Glutamatergic neuron (in vitro differentiated cells): ENCODE measurements around the gene BCAS2. TPM values are rescaled to one million over a fixed set of nuclear protein-coding genes. Genes with fewer than 3 reads are reported as not detected.

Experiments used
- DNase-seq: peaks from one replicate; pipeline ENCODE4 v3.0.0; 2022
- H3K27ac Mint-ChIP-seq: one replicate; pipeline ENCODE4 v1.8.0; 2020; ENCODE audit warnings: mild to moderate bottlenecking, mixed read lengths, inconsistent platforms; ENCODE audit not compliant: unreplicated experiment
- H3K27me3 Mint-ChIP-seq: one replicate; pipeline ENCODE4 v1.8.0; 2020; ENCODE audit warnings: mild to moderate bottlenecking, moderate library complexity, mixed read lengths, inconsistent platforms; ENCODE audit not compliant: unreplicated experiment
- H3K36me3 Mint-ChIP-seq: one replicate; pipeline ENCODE4 v1.8.0; 2020; ENCODE audit warnings: mild to moderate bottlenecking, mixed read lengths, inconsistent platforms; ENCODE audit not compliant: unreplicated experiment
- H3K4me1 Mint-ChIP-seq: one replicate; pipeline ENCODE4 v1.8.0; 2020; ENCODE audit warnings: mild to moderate bottlenecking, low read depth, mixed read lengths, inconsistent platforms; ENCODE audit not compliant: unreplicated experiment
- H3K4me3 Mint-ChIP-seq: one replicate; pipeline ENCODE4 v1.8.0; 2020; ENCODE audit warnings: mild to moderate bottlenecking, mixed read lengths, inconsistent platforms; ENCODE audit not compliant: unreplicated experiment
- H3K9me3 Mint-ChIP-seq: one replicate; pipeline ENCODE4 v1.8.0; 2020; ENCODE audit warnings: mild to moderate bottlenecking, moderate library complexity, mixed read lengths, inconsistent platforms; ENCODE audit not compliant: unreplicated experiment
- CTCF ChIP-seq: fragments of 200-600 bp; sonication (generic); IDR thresholded peaks from one replicate; pipeline ENCODE4 v1.5.0; 2021; ENCODE audit not compliant: partially characterized antibody, unreplicated experiment
- total RNA-seq: library from RNA; stranded (reverse); fragmentation: NEBNext Ultra II Directional; extraction: Animal tissue kit (Norgen Biotek cat#: 25700); gene quantifications from one replicate; pipeline ENCODE4 v1.2.1, GENCODE V29; 2021; ENCODE audit not compliant: unreplicated experiment

The BCAS2 gene
- total RNA-seq, 1 donor from 2014 or later, result 52.4 TPM

GRCh38 chr1:114552106-114552639, 29.2 kb downstream of the BCAS2 start:
- Mint-ChIP-seq H3K9me3 (peaks cover 2% of the 10 kb centered on the region), H3K27me3 (no peaks in the 10 kb centered on the region), H3K4me1 (no peaks in the 10 kb centered on the region), H3K36me3 (no peaks in the 10 kb centered on the region), H3K4me3 (no peak overlapping the region), H3K27ac (no peak overlapping the region)
- no peak for DNase-seq
- no peak for TF ChIP-seq CTCF

- peaks cover 2% of the 10 kb centered on the region for H3K9me3 Mint-ChIP-seq
- DNase-seq, result no peak
- no peaks in the 10 kb centered on the region for H3K36me3 Mint-ChIP-seq
- no peak for TF ChIP-seq CTCF
- no peak overlapping the region for H3K4me3 Mint-ChIP-seq
- H3K27me3 Mint-ChIP-seq, result no peaks in the 10 kb centered on the region
- H3K4me1 Mint-ChIP-seq, result no peaks in the 10 kb centered on the region
- no peak overlapping the region for H3K27ac Mint-ChIP-seq
Observed at GRCh38 chr1:114551400-114551799, 30.0 kb downstream of the BCAS2 start.

GRCh38 chr1:114550336-114550735, 31.1 kb downstream of the BCAS2 start:
- no peaks in the 10 kb centered on the region for H3K36me3 Mint-ChIP-seq
- no peaks in the 10 kb centered on the region for H3K4me1 Mint-ChIP-seq
- no peaks in the 10 kb centered on the region for H3K27me3 Mint-ChIP-seq
- no peak overlapping the region for H3K27ac Mint-ChIP-seq
- TF ChIP-seq CTCF, result no peak
- H3K4me3 Mint-ChIP-seq, result no peak overlapping the region
- DNase-seq, result no peak
- peaks cover 2% of the 10 kb centered on the region for H3K9me3 Mint-ChIP-seq

- Mint-ChIP-seq H3K27ac (no peak overlapping the region), H3K36me3 (no peaks in the 10 kb centered on the region), H3K9me3 (peaks cover 2% of the 10 kb centered on the region), H3K4me3 (no peak overlapping the region), H3K4me1 (no peaks in the 10 kb centered on the region), H3K27me3 (peaks cover 1% of the 10 kb centered on the region)
- no peak for TF ChIP-seq CTCF
- no peak for DNase-seq
Observed at GRCh38 chr1:114549137-114549536, 32.3 kb downstream of the BCAS2 start.

- no peaks in the 10 kb centered on the region for H3K4me1 Mint-ChIP-seq
- no peak overlapping the region for H3K4me3 Mint-ChIP-seq
- DNase-seq, result no peak
- no peak overlapping the region for H3K27ac Mint-ChIP-seq
- no peak for TF ChIP-seq CTCF
- H3K9me3 Mint-ChIP-seq, result peaks cover 2% of the 10 kb centered on the region
- no peaks in the 10 kb centered on the region for H3K36me3 Mint-ChIP-seq
- H3K27me3 Mint-ChIP-seq, result peaks cover 2% of the 10 kb centered on the region
Observed at GRCh38 chr1:114547076-114547475, 34.3 kb downstream of the BCAS2 start.
